Pons (tissue), 1 donor: ENCODE results near the gene CHRNA1.
A peak's percentile ranks its signal among the peaks of the same experiment; 100 is the strongest.

Experiments used
- DNase-seq: peaks from one replicate; pipeline ENCODE4 v3.0.0-alpha.2; 2016; ENCODE audit warnings: low spot score

Gene CHRNA1

GRCh38 chr2:174781996-174782395, 17.7 kb upstream of the CHRNA1 start:
- no peak for DNase-seq

GRCh38 chr2:174781298-174781697, 17.0 kb upstream of the CHRNA1 start:
- no peak for DNase-seq

DNA sequence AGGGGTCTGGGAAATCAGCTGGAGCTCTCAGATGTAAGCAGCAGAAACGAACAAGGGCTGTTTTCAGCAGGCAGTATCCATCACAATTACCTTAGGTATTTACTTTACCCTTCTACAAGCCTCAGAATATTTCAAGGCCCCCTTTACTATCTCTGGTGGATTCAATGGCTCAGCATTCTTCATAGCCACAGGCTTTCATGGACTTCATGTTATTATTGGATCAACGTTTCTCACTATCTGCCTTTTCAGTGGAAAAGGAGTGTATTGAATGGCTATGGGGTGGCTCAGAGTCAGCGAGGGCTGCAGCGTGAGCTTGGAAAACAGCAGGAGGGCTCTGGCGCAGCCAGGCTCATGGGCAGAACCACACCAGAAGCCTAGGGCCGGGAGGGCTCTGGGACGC, 16.6 kb upstream of the CHRNA1 start:
- no peak for DNase-seq

- no peak for DNase-seq
Measured at GRCh38 chr2:174780191-174780840, 16.0 kb upstream of the CHRNA1 start.

GRCh38 chr2:174779361-174779928, 15.2 kb upstream of the CHRNA1 start:
- DNase-seq: no peak

- DNase-seq: peak; percentile 46
Measured at GRCh38 chr2:174778085-174778981, 14.1 kb upstream of the CHRNA1 start.

GRCh38 chr2:174777347-174778084, 13.2 kb upstream of the CHRNA1 start:
- no peak for DNase-seq

DNA sequence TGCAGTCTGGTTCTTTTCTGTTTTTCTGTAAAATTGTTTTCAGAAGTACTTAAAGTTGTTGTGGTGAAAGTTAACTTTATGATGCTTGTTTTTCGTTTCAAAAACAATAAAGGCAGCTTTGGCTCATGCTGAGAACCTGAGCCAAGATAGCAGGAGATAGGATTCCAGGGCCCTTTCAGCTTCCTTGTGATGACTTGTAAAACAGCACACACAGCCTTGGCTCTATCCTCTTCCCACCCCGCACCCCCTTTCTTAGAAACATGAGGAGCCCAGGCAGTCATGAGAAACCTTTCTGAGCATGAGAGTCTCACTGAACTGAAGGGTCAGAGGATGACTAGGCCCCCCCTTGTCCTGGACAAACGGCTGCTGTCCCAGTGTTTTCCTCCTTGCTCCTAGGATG, 12.4 kb upstream of the CHRNA1 start:
- DNase-seq: no peak

DNA sequence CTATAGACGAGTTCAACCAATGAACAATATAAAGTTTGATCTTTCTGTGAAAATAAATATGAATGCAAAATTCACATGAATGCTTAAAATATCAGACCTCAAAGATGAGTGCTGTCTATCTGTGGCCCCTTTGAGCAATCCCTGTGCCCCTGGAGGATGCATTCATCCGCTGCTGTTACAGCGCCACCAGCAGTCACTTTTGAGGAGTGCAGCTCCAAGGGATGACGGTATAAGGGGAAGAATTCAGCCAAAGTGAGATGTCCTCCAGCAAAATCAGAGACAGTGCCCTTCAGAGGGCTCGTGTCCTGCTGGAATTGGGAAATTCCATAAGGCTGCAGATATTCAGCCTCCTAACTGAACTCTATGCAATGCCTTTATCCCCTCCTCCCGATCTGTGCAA, 12.0 kb upstream of the CHRNA1 start:
- DNase-seq: no peak

- DNase-seq: no peak
Measured at GRCh38 chr2:174775571-174775980, 11.3 kb upstream of the CHRNA1 start.

- DNase-seq: no peak
Measured at GRCh38 chr2:174774886-174775285, 10.6 kb upstream of the CHRNA1 start.

GRCh38 chr2:174773215-174773614, 8.9 kb upstream of the CHRNA1 start:
- DNase-seq: no peak

DNA sequence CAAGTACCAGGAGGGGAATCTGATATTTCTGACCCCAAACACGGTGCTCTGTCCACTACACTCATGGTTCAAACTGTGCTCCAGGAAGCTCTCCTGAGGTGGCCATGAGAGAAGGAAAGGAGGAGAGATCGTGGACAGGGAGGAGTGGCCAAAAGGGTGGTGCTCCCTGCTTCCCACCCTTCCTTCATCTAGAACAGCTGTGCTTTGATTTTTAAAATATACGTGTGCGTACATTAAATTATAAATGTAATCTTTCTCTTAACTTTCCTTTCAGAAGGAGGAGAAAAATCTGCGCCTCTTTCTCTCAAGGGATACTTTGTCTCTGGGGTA, 8.2 kb upstream of the CHRNA1 start:
- DNase-seq: no peak

DNA sequence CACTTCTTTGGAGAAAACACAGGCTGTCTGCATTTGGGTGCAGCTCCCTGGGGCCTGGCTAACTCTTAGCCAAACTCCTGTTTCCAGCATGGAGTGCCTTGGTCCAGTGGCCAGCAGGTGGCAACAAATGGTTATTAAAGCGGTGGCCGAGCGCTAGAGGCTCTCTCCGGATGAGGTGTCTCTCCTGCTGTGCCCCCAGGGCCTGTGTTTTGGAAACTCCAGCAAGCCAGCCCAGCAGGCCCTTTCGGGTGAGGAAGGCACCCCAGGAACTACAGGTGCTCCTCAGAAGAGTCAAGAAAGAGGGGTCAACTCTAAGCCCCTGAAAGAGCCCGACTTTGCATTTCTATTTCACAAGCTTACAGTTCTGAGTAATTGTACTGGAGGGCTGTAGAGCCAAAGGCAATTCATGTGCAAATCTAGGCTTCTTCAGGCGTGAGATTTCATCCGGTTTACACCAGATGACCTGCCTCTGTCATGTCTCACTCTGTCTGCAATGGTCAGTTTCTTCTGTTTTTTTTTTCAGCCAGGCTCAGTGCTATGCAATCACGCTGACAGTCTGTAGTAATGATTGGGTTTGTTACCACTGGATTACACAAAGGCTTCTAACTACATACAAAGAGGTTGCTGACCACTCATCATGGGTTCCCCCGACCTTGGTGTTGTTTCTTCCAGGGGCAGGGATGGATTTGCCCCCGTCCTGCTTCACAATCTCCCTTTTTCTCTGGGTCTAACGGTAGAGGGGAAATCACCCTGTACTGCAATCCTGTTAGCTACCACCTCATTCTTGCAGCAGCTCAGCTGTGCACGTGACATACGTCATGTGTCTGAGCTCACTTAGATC, 7.6 kb upstream of the CHRNA1 start:
- DNase-seq: peak; percentile 79

GRCh38 chr2:174771136-174771535, 6.9 kb upstream of the CHRNA1 start:
- no peak for DNase-seq

- DNase-seq: no peak
Measured at GRCh38 chr2:174768557-174768956, 4.3 kb upstream of the CHRNA1 start.

DNA sequence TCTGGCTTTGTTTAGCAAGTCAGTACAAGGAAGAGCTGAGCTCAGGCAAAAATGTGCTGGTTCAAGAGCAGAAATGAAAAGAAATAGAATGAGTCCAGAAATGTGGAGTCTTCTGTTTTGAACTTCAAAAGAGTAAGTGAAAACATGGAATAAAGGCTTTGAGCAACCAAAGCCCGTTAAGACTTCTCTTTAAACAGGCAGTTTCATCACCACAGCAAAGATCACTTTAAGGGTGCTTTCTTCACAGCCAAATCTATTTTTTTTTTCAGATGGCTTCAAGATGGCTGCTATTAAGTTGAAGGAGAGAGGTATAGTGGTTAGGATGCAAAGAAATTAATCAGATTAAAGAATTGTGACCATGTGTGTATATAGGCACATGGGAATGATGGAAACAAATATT, 2.0 kb upstream of the CHRNA1 start:
- DNase-seq: no peak

DNA sequence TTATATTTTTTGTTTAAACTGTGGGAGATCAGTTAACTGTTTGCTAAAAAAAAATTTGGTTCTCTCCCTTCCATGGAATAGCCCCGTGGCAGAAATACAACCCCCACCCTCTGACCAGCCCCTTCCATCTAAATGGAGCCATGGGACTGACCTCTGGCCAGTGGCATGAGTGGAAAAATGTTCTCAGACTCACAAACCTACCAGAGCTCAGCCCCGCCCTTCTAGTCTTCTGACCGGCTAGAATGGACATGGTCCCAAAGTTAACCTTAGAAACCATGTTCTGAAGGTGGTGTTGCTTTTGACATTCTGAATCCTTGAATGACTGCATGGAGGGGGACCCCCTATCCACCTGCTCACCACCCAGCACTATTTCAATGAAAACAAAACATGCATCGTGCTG, 1.3 kb upstream of the CHRNA1 start:
- DNase-seq: no peak

DNA sequence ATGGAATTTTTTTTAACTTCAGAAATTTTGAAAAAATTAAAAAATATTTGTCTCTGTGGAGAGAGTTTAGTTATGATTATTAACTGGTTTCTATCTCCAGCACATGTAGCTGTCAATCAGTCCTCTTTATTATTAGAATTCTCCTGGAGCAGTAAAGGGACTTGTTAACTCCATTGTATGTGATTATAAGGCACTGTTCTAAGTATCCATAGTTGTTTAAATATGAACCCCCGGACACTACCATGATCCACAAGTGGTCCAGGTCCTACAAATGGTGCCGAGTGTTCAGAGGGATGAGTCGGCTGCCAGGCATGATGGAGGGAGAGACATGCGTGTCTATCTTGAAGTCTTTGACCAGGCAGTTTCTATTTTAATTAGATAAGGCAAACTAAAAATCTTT, 492 bp downstream of the CHRNA1 start:
- DNase-seq: no peak

- DNase-seq: no peak
Measured at GRCh38 chr2:174762464-174762863, 1.8 kb downstream of the CHRNA1 start.

- no peak for DNase-seq
Measured at GRCh38 chr2:174761837-174762236, 2.4 kb downstream of the CHRNA1 start.
